Right atrium auricular region (tissue), 2 donors: Measurements from ENCODE around the gene SLC6A17. TPM values are rescaled to one million over a fixed set of nuclear protein-coding genes. Genes with fewer than 3 reads are reported as not detected.

Experiments used
- DNase-seq: peaks from one replicate; pipeline ENCODE4 v3.0.0-alpha.2; 2019; ENCODE audit warnings: low spot score
- H3K27ac ChIP-seq, 2 donors: fragments of 200-600 bp; sonication (generic); 1 replicate in 1 of 2; 2 replicates in 1 of 2; pipeline ENCODE4 v1.5.1; 2016 to 2019
- H3K27me3 ChIP-seq, 2 donors: fragments of 200-600 bp; sonication (generic); one replicate each; pipeline versions ENCODE4 v1.5.1 to v1.6.0; 2017 to 2019
- H3K36me3 ChIP-seq: fragments of 200-600 bp; sonication (generic); one replicate; pipeline ENCODE4 v1.5.1; 2016
- H3K4me1 ChIP-seq, 2 donors: fragments of 200-600 bp; sonication (generic); one replicate each; pipeline versions ENCODE4 v1.5.1 to v1.6.0; 2017 to 2019
- H3K4me3 ChIP-seq, 2 donors: fragments of 200-600 bp; sonication (generic); 1 replicate in 1 of 2; 2 replicates in 1 of 2; pipeline ENCODE4 v1.5.1; 2017 to 2019; ENCODE audit warnings: mild to moderate bottlenecking in 1 of 2, moderate library complexity in 1 of 2
- H3K9me3 ChIP-seq, 2 donors: fragments of 200-600 bp; sonication (generic); one replicate each; pipeline ENCODE4 v1.5.1; 2019
- total RNA-seq, 2 donors: library from RNA; depleted of rRNA; stranded (reverse); fragments of >200 nt; gene quantifications; one replicate each; pipeline ENCODE4 v1.1.0, GENCODE V29; 2016
- TF ChIP-seq, protein P1 (sequence below), 2 donors: fragments of 200-600 bp; sonication (generic); IDR thresholded peaks; one replicate each; pipeline ENCODE4 v1.5.1; 2019; ENCODE audit warnings: antibody characterized with exemption in 2 of 2

Gene SLC6A17
- total RNA-seq, 2 donors from 2014 or later: not detected

DNA sequence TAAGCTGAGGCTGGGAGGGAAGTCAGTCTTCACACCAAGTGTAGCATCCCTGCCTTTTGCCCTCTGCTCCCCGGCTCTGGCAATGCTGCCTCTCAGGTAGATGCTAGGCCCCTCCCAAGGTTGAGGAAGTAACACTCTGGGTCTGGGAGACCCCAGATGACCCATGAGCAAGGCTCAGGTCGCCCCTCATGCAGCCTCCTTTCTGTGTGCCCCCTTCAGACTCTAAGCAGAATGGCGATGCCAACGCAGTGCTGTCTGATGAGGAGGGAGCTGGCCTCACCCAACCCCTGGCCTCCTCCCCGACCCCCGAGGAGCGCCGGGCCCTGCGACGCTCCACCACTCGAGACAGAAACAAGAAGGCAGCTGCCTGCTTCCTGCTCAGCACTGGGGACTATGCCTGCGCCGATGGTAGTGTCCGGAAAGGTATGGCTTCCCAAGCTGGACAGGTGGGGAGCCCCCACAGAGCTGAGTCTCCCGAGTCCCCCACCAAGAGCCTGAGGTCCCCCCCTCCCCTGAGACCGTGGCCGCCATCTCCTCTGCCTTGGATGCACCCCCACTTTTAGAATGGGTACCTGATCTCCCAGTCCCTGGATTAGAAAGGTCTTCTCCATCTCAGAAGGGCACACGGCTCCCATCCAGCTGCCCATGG lies 75.6 kb downstream of the SLC6A17 start:
- Histone ChIP-seq H3K4me1 (no peaks in the 10 kb centered on the region), H3K27ac (no peak overlapping the region), H3K9me3 (no peaks in the 10 kb centered on the region), H3K4me3 (no peak overlapping the region), H3K27me3 (no peaks in the 10 kb centered on the region), H3K36me3 (peaks cover 9% of the 10 kb centered on the region)
- no peak for DNase-seq
- TF ChIP-seq, protein P1, sequence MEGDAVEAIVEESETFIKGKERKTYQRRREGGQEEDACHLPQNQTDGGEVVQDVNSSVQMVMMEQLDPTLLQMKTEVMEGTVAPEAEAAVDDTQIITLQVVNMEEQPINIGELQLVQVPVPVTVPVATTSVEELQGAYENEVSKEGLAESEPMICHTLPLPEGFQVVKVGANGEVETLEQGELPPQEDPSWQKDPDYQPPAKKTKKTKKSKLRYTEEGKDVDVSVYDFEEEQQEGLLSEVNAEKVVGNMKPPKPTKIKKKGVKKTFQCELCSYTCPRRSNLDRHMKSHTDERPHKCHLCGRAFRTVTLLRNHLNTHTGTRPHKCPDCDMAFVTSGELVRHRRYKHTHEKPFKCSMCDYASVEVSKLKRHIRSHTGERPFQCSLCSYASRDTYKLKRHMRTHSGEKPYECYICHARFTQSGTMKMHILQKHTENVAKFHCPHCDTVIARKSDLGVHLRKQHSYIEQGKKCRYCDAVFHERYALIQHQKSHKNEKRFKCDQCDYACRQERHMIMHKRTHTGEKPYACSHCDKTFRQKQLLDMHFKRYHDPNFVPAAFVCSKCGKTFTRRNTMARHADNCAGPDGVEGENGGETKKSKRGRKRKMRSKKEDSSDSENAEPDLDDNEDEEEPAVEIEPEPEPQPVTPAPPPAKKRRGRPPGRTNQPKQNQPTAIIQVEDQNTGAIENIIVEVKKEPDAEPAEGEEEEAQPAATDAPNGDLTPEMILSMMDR (IDR thresholded peaks at IDR 0.05): no peak

DNA sequence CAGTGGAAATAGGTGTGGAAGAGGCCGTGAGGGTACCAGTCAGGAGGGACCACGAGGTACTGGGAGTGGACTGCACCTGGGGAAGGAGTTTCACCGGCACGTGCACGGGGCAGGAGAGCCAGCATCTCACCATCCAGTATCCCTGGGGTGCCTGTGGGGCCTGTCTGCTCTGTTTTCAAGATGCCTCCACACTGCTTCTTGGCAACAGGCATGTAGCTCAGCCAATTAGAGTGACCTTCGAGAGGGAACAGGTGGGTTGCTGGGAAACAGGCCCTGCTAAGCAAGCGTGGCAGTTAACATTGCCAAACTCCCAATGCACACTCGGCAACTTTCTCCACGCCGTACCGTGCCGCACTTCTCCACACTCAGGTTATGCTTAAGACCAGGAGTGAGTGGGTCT lies 77.5 kb downstream of the SLC6A17 start:
- no peak for DNase-seq
- Histone ChIP-seq H3K27me3 (no peaks in the 10 kb centered on the region), H3K4me1 (no peaks in the 10 kb centered on the region), H3K36me3 (peaks cover 16% of the 10 kb centered on the region), H3K4me3 (no peak overlapping the region), H3K27ac (no peak overlapping the region), H3K9me3 (peaks cover under 1 to 5% of the 10 kb centered on the region in 2 donors)
- TF ChIP-seq, protein P1 (IDR thresholded peaks at IDR 0.05): no peak

DNA sequence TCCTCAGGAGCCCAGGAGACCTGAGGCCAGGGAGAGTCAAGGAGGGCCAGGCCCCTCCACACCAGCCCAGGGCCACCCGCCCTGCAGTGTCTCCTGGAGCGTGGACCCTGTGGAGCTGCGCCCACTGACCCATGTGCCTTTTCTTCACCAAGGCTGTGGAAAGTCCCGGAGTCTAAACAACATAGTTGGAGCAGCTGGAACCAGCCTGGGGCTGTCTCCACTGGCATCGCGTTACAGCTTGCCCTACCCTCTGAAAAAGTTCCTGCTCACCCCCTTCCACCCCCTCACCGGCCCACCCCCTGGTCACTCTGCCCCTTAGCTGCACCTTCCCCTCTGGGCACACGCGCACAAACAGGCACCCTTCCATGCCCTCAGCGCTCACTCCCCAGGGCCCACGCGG lies 78.1 kb downstream of the SLC6A17 start:
- H3K36me3 ChIP-seq: peaks cover 14% of the 10 kb centered on the region

DNA sequence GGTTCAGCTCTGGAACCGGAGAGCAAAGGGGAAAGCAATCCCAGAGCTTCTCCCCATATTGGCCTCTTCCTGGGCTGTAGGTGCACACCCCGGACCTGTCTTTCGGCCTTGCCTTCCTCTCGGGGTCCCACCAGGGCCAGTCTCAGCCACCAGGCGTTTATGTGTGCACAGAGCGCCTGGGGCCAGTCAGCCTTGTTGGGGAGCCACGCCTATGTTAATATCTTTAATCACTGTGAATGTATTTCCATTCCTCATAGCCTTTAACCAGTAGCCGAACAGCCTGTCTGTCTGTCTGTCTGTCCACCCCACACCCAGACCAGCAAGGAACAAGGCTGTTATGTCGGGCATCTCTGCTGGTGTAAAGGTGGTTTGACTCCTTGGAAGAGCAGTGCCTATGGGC lies 78.6 kb downstream of the SLC6A17 start:
- Histone ChIP-seq H3K4me1 (no peaks in the 10 kb centered on the region), H3K27ac (no peak overlapping the region), H3K9me3 (peaks cover 3 to 9% of the 10 kb centered on the region in 2 donors), H3K36me3 (peaks cover 9% of the 10 kb centered on the region), H3K4me3 (no peak overlapping the region), H3K27me3 (no peaks in the 10 kb centered on the region)
- no peak for DNase-seq
- TF ChIP-seq, protein P1 (IDR thresholded peaks at IDR 0.05): no peak

More for the DNA sequence above, 78.1 kb downstream of the SLC6A17 start:
- Histone ChIP-seq H3K4me3 (no peak overlapping the region), H3K27ac (no peak overlapping the region), H3K9me3 (peaks cover 3 to 9% of the 10 kb centered on the region in 2 donors), H3K27me3 (no peaks in the 10 kb centered on the region), H3K4me1 (no peaks in the 10 kb centered on the region)
- TF ChIP-seq, protein P1 (IDR thresholded peaks at IDR 0.05): no peak
- DNase-seq: no peak

DNA sequence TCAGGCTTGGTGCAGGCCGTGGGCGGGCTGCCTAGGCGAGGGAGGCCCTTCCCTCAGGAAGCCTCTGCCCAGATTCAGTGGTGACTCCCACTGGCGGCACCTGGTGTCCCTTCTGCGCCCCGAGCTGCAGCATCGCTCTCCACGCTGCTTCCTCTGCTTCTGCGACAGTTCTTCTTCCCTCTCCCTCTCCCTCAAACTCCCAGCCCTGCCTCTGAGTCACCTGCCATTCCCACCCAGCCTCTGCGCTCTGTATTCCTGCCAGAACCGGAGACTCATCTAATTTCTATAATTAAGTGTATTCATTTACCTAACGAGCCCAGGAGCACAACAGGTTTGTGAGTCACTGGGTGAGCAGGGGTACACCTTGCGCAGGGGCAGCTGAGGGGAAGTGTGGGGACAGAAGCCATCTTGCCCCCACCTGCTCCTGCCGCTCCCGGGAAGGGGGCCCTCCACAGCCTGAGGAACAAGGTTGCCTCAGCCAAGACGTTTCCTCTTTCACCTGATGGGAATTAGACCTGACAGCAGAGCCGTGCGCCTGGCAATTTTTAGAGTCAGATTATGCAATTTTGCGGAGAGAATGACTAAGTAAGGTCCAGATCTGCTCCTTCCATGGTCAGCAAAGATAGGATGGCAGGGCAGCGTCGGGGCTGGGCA lies 79.2 kb downstream of the SLC6A17 start:
- Histone ChIP-seq H3K27me3 (no peaks in the 10 kb centered on the region), H3K4me1 (no peaks in the 10 kb centered on the region), H3K4me3 (no peak overlapping the region), H3K36me3 (peaks cover 8% of the 10 kb centered on the region), H3K27ac (no peak overlapping the region), H3K9me3 (peaks cover 3 to 9% of the 10 kb centered on the region in 2 donors)
- TF ChIP-seq, protein P1 (IDR thresholded peaks at IDR 0.05): no peak
- no peak for DNase-seq
